Fibroblast of the aortic adventitia (primary cell): ENCODE measurements around the gene CD177. TPM values are rescaled to one million over a fixed set of nuclear protein-coding genes. Genes with fewer than 3 reads are reported as not detected.
A peak's percentile ranks its signal among the peaks of the same experiment; 100 is the strongest.
"Not testable (repeated sequence)": the region's sequence is repeated elsewhere in the genome, so short reads cannot be mapped to it uniquely, and the experiment has no call there.

Source experiments
- DNase-seq: peaks from one replicate; pipeline ENCODE4 v3.0.0-alpha.2; 2010; ENCODE audit warnings: low read depth
- H3K4me3 ChIP-seq: 2 replicates; pipeline ENCODE4 v1.5.1; 2011; ENCODE audit warnings: low read depth, mild to moderate bottlenecking, control low read depth, low read length, moderate library complexity
- CTCF ChIP-seq: IDR thresholded peaks from 2 replicates; pipeline ENCODE4 v1.5.1; 2011; ENCODE audit warnings: mild to moderate bottlenecking, low read length, control low read depth, inconsistent platforms; ENCODE audit not compliant: insufficient read depth
- total RNA-seq: library from RNA; depleted of rRNA; stranded (reverse); fragments of >200 nt; gene quantifications from 2 replicates; pipeline ENCODE4 v1.2.3, GENCODE V29; 2012; ENCODE audit warnings: low replicate concordance

CD177 gene
- total RNA-seq, 1 donor = 0.27 TPM

- TF ChIP-seq CTCF = no peak
These were observed 8.7 kb downstream of the CD177 start for GRCh38 chr19:43362179-43362578.

DNA sequence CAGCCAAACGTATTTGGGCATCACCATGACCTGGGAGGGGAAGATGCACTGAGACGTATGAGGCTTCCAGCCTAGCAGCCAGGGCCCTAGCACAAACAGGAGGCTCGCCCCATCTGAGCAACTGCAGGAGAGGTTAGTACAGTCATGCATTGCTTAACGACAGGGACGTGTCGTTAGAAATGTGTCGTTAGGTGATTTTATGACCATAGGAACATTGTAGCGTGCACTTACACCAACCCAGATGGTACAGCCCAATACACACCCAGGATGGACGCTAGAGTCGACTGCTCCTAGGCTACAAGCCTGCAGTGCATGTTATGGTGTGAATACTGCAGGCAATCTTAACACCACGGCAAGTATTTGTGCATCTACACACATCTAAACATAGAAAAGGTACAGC lies 9.3 kb downstream of the CD177 start:
- H3K4me3 ChIP-seq = no peak overlapping the region
- DNase-seq = no peak
- no peak for TF ChIP-seq CTCF

More at GRCh38 chr19:43362179-43362578, 8.7 kb downstream of the CD177 start:
- H3K4me3 ChIP-seq = no peak overlapping the region
- peak; percentile 4 for DNase-seq

DNA sequence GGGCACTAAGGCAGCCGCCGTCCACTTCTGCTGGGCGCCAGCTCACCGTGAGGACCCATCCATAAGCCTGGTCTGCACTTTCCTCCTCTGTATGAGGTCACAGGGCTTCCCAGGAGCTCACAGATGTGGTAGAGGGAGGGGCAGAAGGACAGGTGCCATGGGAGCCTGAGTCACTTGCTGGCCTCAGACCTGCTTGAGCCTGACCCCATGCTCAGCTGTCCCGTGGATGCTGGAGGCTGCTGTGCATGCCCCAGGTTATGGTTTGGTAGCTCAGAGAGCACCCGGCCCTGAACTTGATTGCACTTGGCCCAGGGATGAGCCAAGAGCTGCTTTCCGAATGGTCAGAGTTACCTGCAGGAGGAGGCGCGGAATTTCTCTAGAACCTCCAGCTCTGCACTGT lies 12.2 kb downstream of the CD177 start:
- H3K4me3 ChIP-seq, DNase-seq: not testable (repeated sequence)

DNA sequence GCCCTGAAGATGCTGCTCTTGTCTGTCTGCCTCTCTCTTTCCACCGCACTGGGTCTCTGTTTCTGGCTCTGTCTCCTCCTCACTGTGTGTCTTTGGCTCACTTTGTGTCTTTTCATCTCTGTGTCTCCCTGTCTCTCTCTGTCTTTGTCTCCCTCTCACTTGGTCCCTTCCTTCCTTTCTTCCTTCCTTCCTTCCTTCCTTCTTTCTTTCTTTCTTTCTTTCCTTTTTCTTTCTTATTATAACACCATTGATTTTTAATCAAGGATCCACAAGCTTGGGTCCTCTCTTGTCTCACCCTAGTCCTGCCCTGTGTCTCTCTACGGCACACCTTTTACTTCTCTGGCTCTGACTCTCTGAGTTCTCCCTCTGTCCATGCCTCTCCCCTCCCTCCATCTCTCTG lies 14.3 kb downstream of the CD177 start:
- no peak overlapping the region for H3K4me3 ChIP-seq
- DNase-seq = no peak
- no peak for TF ChIP-seq CTCF

DNA sequence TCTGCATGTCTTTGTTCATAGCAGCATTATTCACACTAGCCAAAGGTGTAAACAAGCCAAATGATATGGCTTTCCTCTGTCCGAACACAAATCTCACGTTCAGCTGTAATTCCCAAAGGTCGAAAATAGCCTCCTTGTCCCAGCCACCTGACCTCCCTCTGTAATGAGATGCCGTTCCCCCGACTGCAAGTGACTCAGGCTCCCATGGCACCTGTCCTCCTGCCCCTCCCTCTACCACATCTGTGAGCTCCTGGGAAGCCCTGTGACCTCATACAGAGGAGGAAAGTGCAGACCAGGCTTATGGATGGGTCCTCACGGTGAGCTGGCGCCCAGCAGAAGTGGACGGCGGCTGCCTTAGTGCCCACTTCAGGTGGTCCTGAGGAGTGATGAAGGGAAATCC lies 15.4 kb downstream of the CD177 start:
- not testable (repeated sequence) for DNase-seq, H3K4me3 ChIP-seq

DNA sequence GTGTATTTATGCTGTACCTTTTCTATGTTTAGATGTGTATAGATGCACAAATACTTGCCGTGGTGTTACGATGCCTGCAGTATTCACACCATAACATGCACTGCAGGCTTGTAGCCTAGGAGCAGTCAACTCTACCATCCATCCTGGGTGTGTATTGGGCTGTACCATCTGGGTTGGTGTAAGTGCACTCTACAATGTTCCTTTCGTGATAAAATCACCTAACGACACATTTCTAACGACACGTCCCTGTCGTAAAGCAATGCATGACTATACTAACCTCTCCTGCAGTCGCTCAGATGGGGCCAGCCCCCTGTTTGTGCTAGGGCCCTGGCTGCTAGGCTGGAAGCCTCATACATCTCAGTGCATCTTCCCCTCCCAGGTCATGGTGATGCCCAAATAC lies 18.4 kb downstream of the CD177 start:
- no peak for TF ChIP-seq CTCF
- DNase-seq = no peak
- H3K4me3 ChIP-seq = no peak overlapping the region

DNA sequence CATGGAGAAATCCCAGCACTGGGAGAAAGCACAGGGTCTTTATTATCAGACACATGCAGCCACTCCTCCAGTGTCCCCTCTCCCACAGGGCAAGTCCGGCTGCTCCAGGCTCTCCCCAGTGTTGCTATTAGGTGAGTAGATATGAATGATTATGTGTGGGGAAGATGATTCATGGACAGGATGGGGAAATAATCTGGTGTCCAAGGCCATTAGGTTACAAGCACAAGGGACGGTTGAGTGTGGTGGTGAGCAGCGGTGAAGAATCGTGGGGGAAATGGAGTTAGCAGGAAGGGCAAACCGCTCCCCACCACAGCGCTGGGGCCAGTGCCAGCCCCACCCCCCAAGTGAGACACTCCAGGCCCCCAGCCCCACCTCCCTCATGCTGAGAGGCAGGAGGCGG lies 19.0 kb downstream of the CD177 start:
- no peak for DNase-seq
- TF ChIP-seq CTCF = no peak
- no peak overlapping the region for H3K4me3 ChIP-seq

DNA sequence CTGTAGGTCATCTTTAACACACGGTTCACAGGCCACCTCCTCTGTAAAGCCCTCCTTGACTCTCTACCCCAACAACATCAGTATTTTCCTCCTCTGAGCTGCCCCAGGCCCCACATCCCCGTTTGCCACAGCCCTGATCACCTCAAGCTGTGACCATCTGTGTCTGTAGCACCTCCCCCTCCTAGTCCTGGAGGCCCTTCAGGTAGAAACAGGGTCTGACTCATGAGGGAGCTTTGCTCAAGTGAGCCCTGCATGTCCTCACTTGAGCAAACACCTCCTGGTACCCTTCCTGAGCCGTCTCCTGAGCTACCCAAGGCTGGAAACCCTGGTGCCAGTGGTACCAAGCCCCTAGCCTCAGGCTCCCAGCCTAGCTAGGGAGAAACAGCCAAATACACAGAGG lies 24.1 kb downstream of the CD177 start:
- not testable (repeated sequence) for H3K4me3 ChIP-seq, DNase-seq

DNA sequence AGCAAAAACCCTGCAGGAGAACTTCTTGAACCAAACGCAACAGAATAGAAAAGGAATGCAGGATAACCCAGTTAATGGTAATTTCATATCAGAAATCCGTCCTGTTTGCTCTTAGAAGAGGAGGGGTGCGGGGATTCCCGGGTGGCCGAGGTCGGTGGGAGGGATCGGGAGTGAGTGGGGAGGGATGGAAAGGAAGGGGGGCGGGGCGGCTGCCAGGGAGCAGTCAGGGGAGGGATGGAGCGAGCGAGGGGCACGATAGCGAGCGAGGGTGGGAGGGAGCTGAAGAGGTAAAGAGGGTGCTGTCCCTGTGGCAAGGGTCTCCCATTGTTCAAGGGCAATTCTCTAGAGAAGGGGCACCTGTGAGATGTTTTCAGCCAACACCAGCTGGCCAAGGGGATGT lies 26.5 kb downstream of the CD177 start:
- no peak for TF ChIP-seq CTCF
- no peak for DNase-seq
- no peak overlapping the region for H3K4me3 ChIP-seq
